ENCODE data around the gene EXOG.

The EXOG gene

GRCh38 chr3:38474928-38475605, 21.1 kb upstream of the EXOG start:
- no peak for DNase-seq

- DNase-seq: no peak
These were observed 20.4 kb upstream of the EXOG start for GRCh38 chr3:38475716-38476115.

- DNase-seq: no peak
These were observed 19.9 kb upstream of the EXOG start for GRCh38 chr3:38476157-38476756.

GRCh38 chr3:38477057-38477820, 18.9 kb upstream of the EXOG start:
- no peak for DNase-seq

GRCh38 chr3:38477839-38478450, 18.2 kb upstream of the EXOG start:
- DNase-seq: no peak

- DNase-seq: no peak
These were observed 17.2 kb upstream of the EXOG start for GRCh38 chr3:38478901-38479300.

GRCh38 chr3:38479431-38480092, 16.6 kb upstream of the EXOG start:
- peak; percentile 72 for DNase-seq

GRCh38 chr3:38480093-38480445, 16.1 kb upstream of the EXOG start:
- DNase-seq: no peak

- DNase-seq: no peak
These were observed 15.2 kb upstream of the EXOG start for GRCh38 chr3:38480930-38481329.

GRCh38 chr3:38482951-38483350, 13.2 kb upstream of the EXOG start:
- no peak for DNase-seq

- no peak for DNase-seq
These were observed 8.8 kb upstream of the EXOG start for GRCh38 chr3:38487323-38487722.

- no peak for DNase-seq
These were observed 7.2 kb upstream of the EXOG start for GRCh38 chr3:38488949-38489348.

- DNase-seq: no peak
These were observed 6.4 kb upstream of the EXOG start for GRCh38 chr3:38489766-38490165.

- no peak for DNase-seq
These were observed 5.7 kb upstream of the EXOG start for GRCh38 chr3:38490281-38491030.

- no peak for DNase-seq
These were observed 4.9 kb upstream of the EXOG start for GRCh38 chr3:38491215-38491614.

GRCh38 chr3:38493031-38493430, 3.1 kb upstream of the EXOG start:
- no peak for DNase-seq

GRCh38 chr3:38497031-38497430, 891 bp downstream of the EXOG start:
- DNase-seq: no peak

GRCh38 chr3:38500688-38501417, 4.7 kb downstream of the EXOG start:
- DNase-seq: no peak

GRCh38 chr3:38507120-38507519, 11.0 kb downstream of the EXOG start:
- no peak for DNase-seq

- DNase-seq: no peak
These were observed 13.6 kb downstream of the EXOG start for GRCh38 chr3:38509732-38510131.

- no peak for DNase-seq
These were observed 14.5 kb downstream of the EXOG start for GRCh38 chr3:38510631-38511030.

GRCh38 chr3:38511546-38511945, 15.4 kb downstream of the EXOG start:
- no peak for DNase-seq
